PC-9 (cell line): Measurements from ENCODE around the gene XXYLT1. TPM values are rescaled to one million over a fixed set of nuclear protein-coding genes. Genes with fewer than 3 reads are reported as not detected.

Experiments used
- BruUV-seq: library from RNA; stranded (reverse); fragments of 400-500 nt; replicated peaks from 2 replicates; lab custom pipeline; 2021; lab: Mats Ljungman, UMichigan
- CTCF ChIA-PET: fragments of 300-600 bp; sonication (Branson Sonifier 250); formaldehyde crosslinking; loops from one replicate; lab custom pipeline; 2022; ENCODE audit warnings: antibody characterized with exemption; lab: Charles Lee
- POLR2A ChIA-PET: fragments of 300-600 bp; sonication (Branson Sonifier 250); formaldehyde crosslinking; loops from one replicate; lab custom pipeline; 2022; ENCODE audit warnings: antibody characterized with exemption; ENCODE audit not compliant: unreplicated experiment; lab: Charles Lee
- DNase-seq, 2 experiments: peaks; one replicate each; pipeline versions ENCODE4 v3.0.0 to v3.0.0-alpha.2; 2015 to 2022; ENCODE audit warnings: mixed read lengths in 1 of 2
- H2AFZ ChIP-seq: fragments of 200-600 bp; sonication (generic); 2 replicates; pipeline ENCODE4 v1.8.1; 2017; ENCODE audit warnings: antibody characterized with exemption
- H3F3A ChIP-seq: fragments of 200-600 bp; sonication (generic); 2 replicates; pipeline ENCODE4 v1.8.1; 2017; ENCODE audit warnings: antibody characterized with exemption, mild to moderate bottlenecking, low read depth; ENCODE audit not compliant: insufficient read depth
- H3K27ac ChIP-seq: fragments of 200-600 bp; sonication (generic); 2 replicates; pipeline ENCODE4 v1.6.1; 2016; ENCODE audit warnings: mixed run types
- H3K27me3 ChIP-seq: fragments of 200-600 bp; sonication (generic); 2 replicates; pipeline ENCODE4 v1.6.1; 2016; ENCODE audit warnings: low read depth, mixed run types; ENCODE audit not compliant: insufficient read depth
- H3K36me3 ChIP-seq: fragments of 200-600 bp; sonication (generic); 2 replicates; pipeline ENCODE4 v1.6.1; 2016; ENCODE audit warnings: low read depth, mixed run types
- H3K4me1 ChIP-seq: fragments of 200-600 bp; sonication (generic); replicated peaks from 2 replicates; pipeline ENCODE4 v1.6.1; 2016; ENCODE audit warnings: mixed run types; ENCODE audit not compliant: insufficient read depth
- H3K4me2 ChIP-seq: fragments of 200-600 bp; sonication (generic); 2 replicates; pipeline ENCODE4 v1.6.1; 2017; ENCODE audit warnings: mixed run types
- H3K4me3 ChIP-seq: fragments of 200-600 bp; sonication (generic); 2 replicates; pipeline ENCODE4 v1.6.1; 2016; ENCODE audit warnings: mixed run types
- H3K79me2 ChIP-seq: fragments of 200-600 bp; sonication (generic); 2 replicates; pipeline ENCODE4 v1.6.1; 2017; ENCODE audit warnings: low read depth, mixed run types
- H3K9me2 ChIP-seq: fragments of 200-600 bp; sonication (generic); 2 replicates; pipeline ENCODE4 v1.8.1; 2017; ENCODE audit warnings: mild to moderate bottlenecking; ENCODE audit not compliant: insufficient read depth
- H3K9me3 ChIP-seq: fragments of 200-600 bp; sonication (generic); 2 replicates; pipeline ENCODE4 v1.8.1; 2016; ENCODE audit warnings: low read depth; ENCODE audit not compliant: insufficient read depth
- H4K20me1 ChIP-seq: fragments of 200-600 bp; sonication (generic); 2 replicates; pipeline ENCODE4 v1.8.1; 2017; ENCODE audit not compliant: insufficient read depth
- EZH2 ChIP-seq: fragments of 200-600 bp; sonication (generic); IDR thresholded peaks from 2 replicates; pipeline ENCODE4 v1.8.0; 2017; ENCODE audit warnings: antibody characterized with exemption, low read depth
- intact Hi-C: fragments of 100-400 bp; cut with micrococcal nuclease; formaldehyde crosslinking; loops from one replicate; pipeline ENCODE4 v1.10.0; 2022; ENCODE audit not compliant: unreplicated experiment
- total RNA-seq: library from RNA; stranded (reverse); gene quantifications from 2 replicates; pipeline ENCODE4 v1.2.3, GENCODE V29; 2021
- TF ChIP-seq, protein P1 (sequence below): fragments of 200-600 bp; sonication (generic); conservative IDR thresholded peaks from 2 replicates; pipeline ENCODE4 v1.6.1; 2017; ENCODE audit warnings: mixed run types, antibody characterized with exemption, mild to moderate bottlenecking, moderate library complexity

Gene XXYLT1
- total RNA-seq, 1 experiment from 2014 or later, result 13.3 TPM

DNA sequence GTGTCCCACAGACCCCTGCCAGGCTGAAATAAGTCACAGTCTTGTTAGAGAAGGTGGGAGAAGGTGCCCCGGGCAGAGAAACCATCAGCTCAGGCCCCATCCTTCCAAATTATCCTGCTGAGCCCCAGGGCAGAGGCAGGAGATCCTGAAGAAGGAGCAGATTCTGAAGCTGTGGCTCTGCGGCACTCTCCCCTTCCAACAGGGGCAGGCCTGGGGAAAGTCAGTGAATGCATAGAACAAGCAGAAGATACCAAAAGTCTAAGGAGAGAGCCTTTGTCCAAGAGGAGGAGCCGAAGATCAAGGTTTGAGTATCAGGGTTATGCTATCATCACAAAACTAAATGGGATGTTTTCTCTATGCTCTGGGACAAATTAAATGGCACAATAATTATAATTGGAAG lies 249.3 kb downstream of the XXYLT1 start:
- H3K4me2 ChIP-seq, result no peak overlapping the region
- H3K4me1 ChIP-seq, result peaks cover 4% of the 10 kb centered on the region; the same call in 1 of the 2 replicates
- no peak overlapping the region for H3K27ac ChIP-seq
- intact Hi-C loops, result no loop called here
- H3K4me3 ChIP-seq, result no peak overlapping the region
- no peaks in the 10 kb centered on the region for H3F3A ChIP-seq
- peaks cover 7% of the 10 kb centered on the region; the same call in 1 of the 2 replicates for H3K9me3 ChIP-seq
- no peak overlapping the region for H2AFZ ChIP-seq
- ChIA-PET CTCF (no interaction called here), POLR2A (interaction anchor here (0.6 kb wide), 1 partner anchor 47 kb away, joined by 4 read pairs; no protein-coding TSS in a partner anchor)
- TF ChIP-seq, protein P1, sequence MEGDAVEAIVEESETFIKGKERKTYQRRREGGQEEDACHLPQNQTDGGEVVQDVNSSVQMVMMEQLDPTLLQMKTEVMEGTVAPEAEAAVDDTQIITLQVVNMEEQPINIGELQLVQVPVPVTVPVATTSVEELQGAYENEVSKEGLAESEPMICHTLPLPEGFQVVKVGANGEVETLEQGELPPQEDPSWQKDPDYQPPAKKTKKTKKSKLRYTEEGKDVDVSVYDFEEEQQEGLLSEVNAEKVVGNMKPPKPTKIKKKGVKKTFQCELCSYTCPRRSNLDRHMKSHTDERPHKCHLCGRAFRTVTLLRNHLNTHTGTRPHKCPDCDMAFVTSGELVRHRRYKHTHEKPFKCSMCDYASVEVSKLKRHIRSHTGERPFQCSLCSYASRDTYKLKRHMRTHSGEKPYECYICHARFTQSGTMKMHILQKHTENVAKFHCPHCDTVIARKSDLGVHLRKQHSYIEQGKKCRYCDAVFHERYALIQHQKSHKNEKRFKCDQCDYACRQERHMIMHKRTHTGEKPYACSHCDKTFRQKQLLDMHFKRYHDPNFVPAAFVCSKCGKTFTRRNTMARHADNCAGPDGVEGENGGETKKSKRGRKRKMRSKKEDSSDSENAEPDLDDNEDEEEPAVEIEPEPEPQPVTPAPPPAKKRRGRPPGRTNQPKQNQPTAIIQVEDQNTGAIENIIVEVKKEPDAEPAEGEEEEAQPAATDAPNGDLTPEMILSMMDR, result no peak
- H4K20me1 ChIP-seq, result no peaks in the 10 kb centered on the region
- H3K27me3 ChIP-seq, result no peaks in the 10 kb centered on the region; the same call in 1 of the 2 replicates
- BruUV-seq, result no TSS peak
- no peak for DNase-seq
- H3K36me3 ChIP-seq, result no peaks in the 10 kb centered on the region
- H3K79me2 ChIP-seq, result no peaks in the 10 kb centered on the region
- H3K9me2 ChIP-seq, result no peaks in the 10 kb centered on the region

DNA sequence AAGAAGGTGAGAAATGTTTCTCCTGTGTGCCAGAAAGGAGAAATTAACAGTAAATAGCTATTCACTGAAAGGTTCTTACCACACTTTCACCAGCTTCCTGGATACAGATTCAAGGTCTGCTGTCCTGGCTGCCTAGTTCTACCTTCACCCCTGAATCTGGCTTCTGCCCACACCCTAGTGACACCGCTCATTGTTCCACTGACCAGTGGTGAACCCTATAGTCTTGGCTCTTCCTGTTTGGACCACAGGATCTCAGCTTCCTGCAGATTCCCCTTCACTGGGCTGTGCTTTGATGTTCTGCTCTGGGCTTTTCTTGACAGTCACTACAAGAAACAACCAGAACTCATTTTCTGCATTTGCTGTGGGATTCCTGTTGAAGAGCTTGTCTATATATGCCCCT lies 250.0 kb downstream of the XXYLT1 start:
- Histone ChIP-seq H3K79me2 (no peaks in the 10 kb centered on the region), H3K9me2 (no peaks in the 10 kb centered on the region), H3K4me3 (no peak overlapping the region), H3F3A (no peaks in the 10 kb centered on the region), H3K27ac (no peak overlapping the region), H3K9me3 (peaks cover 7% of the 10 kb centered on the region; the same call in 1 of the 2 replicates), H2AFZ (no peak overlapping the region), H3K4me1 (peaks cover 4% of the 10 kb centered on the region; the same call in 1 of the 2 replicates), H3K27me3 (no peaks in the 10 kb centered on the region; the same call in 1 of the 2 replicates), H4K20me1 (no peaks in the 10 kb centered on the region), H3K4me2 (no peak overlapping the region), H3K36me3 (no peaks in the 10 kb centered on the region)
- no TSS peak for BruUV-seq
- intact Hi-C loops, result no loop called here
- CTCF ChIA-PET, result no interaction called here
- POLR2A ChIA-PET, result interaction anchor here (0.6 kb wide), 1 partner anchor 46 kb away, joined by 4 read pairs; no protein-coding TSS in a partner anchor
- TF ChIP-seq, protein P1, result no peak
- TF ChIP-seq EZH2, result no peak
- no peak for DNase-seq

DNA sequence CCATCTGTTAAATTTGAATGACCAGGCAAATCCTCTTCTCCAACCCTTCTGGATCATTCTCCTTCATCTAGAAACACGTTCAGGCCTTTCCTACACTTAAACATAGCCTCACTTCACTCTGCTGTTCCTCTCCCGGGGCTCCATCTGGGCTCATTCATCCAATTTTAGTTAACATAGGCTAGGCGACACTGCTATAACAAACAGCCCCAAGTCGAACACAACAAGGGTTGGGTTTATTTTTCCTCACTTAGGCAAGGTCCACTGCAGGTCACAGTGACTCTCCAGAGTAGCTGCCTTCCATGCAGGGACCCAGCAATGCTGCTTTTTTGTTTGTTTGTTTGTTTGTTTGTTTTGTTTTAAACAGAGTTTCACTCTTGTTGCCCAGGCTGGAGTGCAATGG lies 250.8 kb downstream of the XXYLT1 start:
- no TSS peak for BruUV-seq
- no peak for DNase-seq
- intact Hi-C loops, result no loop called here
- ChIA-PET POLR2A (no interaction called here), CTCF (no interaction called here)
- no peaks in the 10 kb centered on the region for H3K36me3 ChIP-seq
- H3K9me3 ChIP-seq, result peaks cover 7% of the 10 kb centered on the region; the same call in 1 of the 2 replicates
- H3F3A ChIP-seq, result peaks cover 3% of the 10 kb centered on the region; the same call in 1 of the 2 replicates
- no peaks in the 10 kb centered on the region for H3K9me2 ChIP-seq
- H4K20me1 ChIP-seq, result no peaks in the 10 kb centered on the region
- H3K4me1 ChIP-seq, result peaks cover 9% of the 10 kb centered on the region
- no peaks in the 10 kb centered on the region; the same call in 1 of the 2 replicates for H3K27me3 ChIP-seq
- no peaks in the 10 kb centered on the region for H3K79me2 ChIP-seq
- H3K27ac ChIP-seq, result no peak overlapping the region
- TF ChIP-seq, protein P1, result no peak
- no peak for TF ChIP-seq EZH2
- no peak overlapping the region for H3K4me3 ChIP-seq
- H2AFZ ChIP-seq, result no peak overlapping the region
- no peak overlapping the region for H3K4me2 ChIP-seq
